Measurements from ENCODE around the gene ZBTB4. TPM values are rescaled to one million over a fixed set of nuclear protein-coding genes. Genes with fewer than 3 reads are reported as not detected.

Gene ZBTB4
- total RNA-seq, 1 donor from 2014 or later = 34.5 TPM

GRCh38 chr17:7429722-7430121, 49.7 kb downstream of the ZBTB4 start:
- Mint-ChIP-seq H3K27me3 (no peaks in the 10 kb centered on the region), H3K36me3 (no peaks in the 10 kb centered on the region), H3K4me3 (no peak overlapping the region), H3K27ac (no peak overlapping the region), H3K9me3 (no peaks in the 10 kb centered on the region), H3K4me1 (ENCODE audit: unreplicated experiment) (no peaks in the 10 kb centered on the region)
- no peak for TF ChIP-seq CTCF (conservative IDR thresholded peaks at IDR 0.05)
- DNase-seq (ENCODE audit: extremely low spot score, unreplicated experiment) = no peak

GRCh38 chr17:7428557-7428956, 50.9 kb downstream of the ZBTB4 start, which contains the start of gene SPEM3:
Gene SPEM3, plus strand, starts transcription at chr17:7428857. Its CDS starts 46 bp downstream, at chr17:7428903.
- no peaks in the 10 kb centered on the region for H3K36me3 Mint-ChIP-seq

GRCh38 chr17:7427549-7427948, 51.9 kb downstream of the ZBTB4 start:
- Mint-ChIP-seq H3K27ac (no peak overlapping the region), H3K9me3 (no peaks in the 10 kb centered on the region), H3K4me1 (ENCODE audit: unreplicated experiment) (no peaks in the 10 kb centered on the region), H3K27me3 (no peaks in the 10 kb centered on the region), H3K36me3 (no peaks in the 10 kb centered on the region), H3K4me3 (no peak overlapping the region)
- no peak for DNase-seq (ENCODE audit: extremely low spot score, unreplicated experiment)
- TF ChIP-seq CTCF (conservative IDR thresholded peaks at IDR 0.05) = no peak

More at GRCh38 chr17:7428557-7428956, 50.9 kb downstream of the ZBTB4 start, which contains the start of gene SPEM3:
- Mint-ChIP-seq H3K27me3 (no peaks in the 10 kb centered on the region), H3K4me3 (no peak within 1 kb of the TSS), H3K9me3 (no peaks in the 10 kb centered on the region), H3K4me1 (ENCODE audit: unreplicated experiment) (no peaks in the 10 kb centered on the region), H3K27ac (no peak within 1 kb of the TSS)
- no peak for TF ChIP-seq CTCF (conservative IDR thresholded peaks at IDR 0.05)
- DNase-seq (ENCODE audit: extremely low spot score, unreplicated experiment) = no peak

- Mint-ChIP-seq H3K4me1 (ENCODE audit: unreplicated experiment) (no peaks in the 10 kb centered on the region), H3K9me3 (no peaks in the 10 kb centered on the region), H3K27ac (no peak overlapping the region), H3K36me3 (no peaks in the 10 kb centered on the region), H3K4me3 (no peak overlapping the region), H3K27me3 (no peaks in the 10 kb centered on the region)
- TF ChIP-seq CTCF (conservative IDR thresholded peaks at IDR 0.05) = no peak
- DNase-seq (ENCODE audit: extremely low spot score, unreplicated experiment) = no peak
Observed at GRCh38 chr17:7426896-7427489, 52.4 kb downstream of the ZBTB4 start.

GRCh38 chr17:7426203-7426863, 53.1 kb downstream of the ZBTB4 start:
- Mint-ChIP-seq H3K27ac (no peak overlapping the region), H3K36me3 (no peaks in the 10 kb centered on the region), H3K4me1 (ENCODE audit: unreplicated experiment) (no peaks in the 10 kb centered on the region), H3K27me3 (no peaks in the 10 kb centered on the region), H3K4me3 (no peak overlapping the region), H3K9me3 (no peaks in the 10 kb centered on the region)
- TF ChIP-seq CTCF (conservative IDR thresholded peaks at IDR 0.05) = no peak
- DNase-seq (ENCODE audit: extremely low spot score, unreplicated experiment) = no peak
